SK-N-SH (cell line): ENCODE results near the gene AUTS2.

ENCODE experiments used
- CTCF ChIP-seq: fragments of 200-600 bp; sonication (generic); IDR thresholded peaks from 2 replicates; pipeline ENCODE4 v1.6.1; 2017; ENCODE audit warnings: antibody characterized with exemption, mild to moderate bottlenecking, moderate library complexity
- ELF1 ChIP-seq: IDR thresholded peaks from 2 replicates; pipeline ENCODE4 v1.4.0; 2012
- FOXJ3 ChIP-seq: sonication (generic); formaldehyde crosslinking; IDR thresholded peaks from 2 replicates; pipeline ENCODE4 v1.5.1; 2020; ENCODE audit warnings: mild to moderate bottlenecking, missing genetic modification reagents
- GABPA ChIP-seq: IDR thresholded peaks from 2 replicates; pipeline ENCODE4 v1.4.0; 2012; ENCODE audit warnings: low read depth, mild to moderate bottlenecking
- NFIC ChIP-seq: IDR thresholded peaks from 2 replicates; pipeline ENCODE4 v1.4.0; 2012; ENCODE audit warnings: borderline replicate concordance
- REST ChIP-seq: IDR thresholded peaks from 2 replicates; pipeline ENCODE4 v1.6.1; 2012; ENCODE audit warnings: mild to moderate bottlenecking, low read depth, low read length, moderate library complexity
- RFX5 ChIP-seq: IDR thresholded peaks from 2 replicates; pipeline ENCODE4 v1.6.1; 2012; ENCODE audit warnings: mild to moderate bottlenecking, improper control_type of control experiment, low read length
- SIN3A ChIP-seq: IDR thresholded peaks from 2 replicates; pipeline ENCODE4 v1.6.1; 2012; ENCODE audit warnings: low read depth, mild to moderate bottlenecking, low read length, moderate library complexity, borderline replicate concordance
- TAF1 ChIP-seq: IDR thresholded peaks from 2 replicates; pipeline ENCODE4 v1.6.1; 2012; ENCODE audit warnings: low read depth, mild to moderate bottlenecking, low read length, moderate library complexity, borderline replicate concordance
- TCF12 ChIP-seq: IDR thresholded peaks from 2 replicates; pipeline ENCODE4 v1.4.0; 2012

GRCh38 chr7:70771451-70771850 is 1173.2 kb downstream of the AUTS2 start:
- no peak for TF ChIP-seq GABPA
- no peak for TF ChIP-seq CTCF
- no peak for TF ChIP-seq NFIC
- no peak for TF ChIP-seq TAF1
- no peak for TF ChIP-seq FOXJ3 (CRISPR knock-in tag)
- TF ChIP-seq ELF1, result no peak
- no peak for TF ChIP-seq TCF12
- TF ChIP-seq REST, result no peak
- TF ChIP-seq SIN3A, result no peak
- no peak for TF ChIP-seq RFX5
